Skin epidermis (tissue), 12 donors: ENCODE measurements around the gene IL15RA.
"Not testable (repeated sequence)": the region's sequence is repeated elsewhere in the genome, so short reads cannot be mapped to it uniquely, and the experiment has no call there.

Experiments used
- H3K27ac ChIP-seq, 21 experiments: fragments of 200-600 bp; sonication (generic) in 11 of 21; one replicate each; pipeline ENCODE4 v1.5.0; 2020; ENCODE audit warnings: mild to moderate bottlenecking in 3 of 21, inconsistent platforms in 2 of 21, moderate library complexity in 2 of 21
- H3K4me3 ChIP-seq, 7 experiments: fragments of 200-600 bp; sonication (generic) in 2 of 7; one replicate each; pipeline ENCODE4 v1.5.0; 2020; ENCODE audit warnings: inconsistent platforms in 2 of 7, mild to moderate bottlenecking in 2 of 7, moderate library complexity in 1 of 7

Gene IL15RA

GRCh38 chr10:6008497-6009142 lies 31.3 kb upstream of the IL15RA start:
- Histone ChIP-seq H3K4me3 (peak overlapping the region in 2 of 7 experiments; percentile 3 to 30), H3K27ac (peak overlapping the region in 11 of 21 experiments; percentile 1 to 65 (median 31))

- H3K27ac ChIP-seq = no peak overlapping the region
- H3K4me3 ChIP-seq = no peak overlapping the region
Observed at GRCh38 chr10:6006991-6007390, 29.6 kb upstream of the IL15RA start.

DNA sequence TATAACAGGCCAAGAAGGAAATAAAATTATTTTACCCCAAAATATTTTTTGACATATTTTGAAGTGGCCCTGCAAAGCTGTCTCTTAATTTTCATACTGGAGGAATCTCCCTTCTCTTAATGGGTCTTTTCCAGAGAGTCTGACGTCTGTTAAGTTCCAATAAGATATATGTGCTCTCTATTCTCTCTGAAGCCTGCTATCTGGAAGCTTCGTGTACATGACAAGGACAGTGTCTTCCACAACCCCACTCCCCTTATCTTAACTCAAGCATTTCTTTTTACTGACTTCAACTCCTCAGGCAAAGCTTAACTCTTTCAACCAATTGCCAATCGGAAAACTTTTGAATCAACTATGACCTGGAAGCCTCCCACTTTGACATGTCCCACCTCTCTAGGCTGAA lies 29.2 kb upstream of the IL15RA start:
- Histone ChIP-seq H3K4me3 (no peak overlapping the region), H3K27ac (no peak overlapping the region)

- H3K27ac ChIP-seq = no peak overlapping the region
- H3K4me3 ChIP-seq = no peak overlapping the region
Observed at GRCh38 chr10:6005856-6006395, 28.6 kb upstream of the IL15RA start.

- H3K4me3 ChIP-seq, H3K27ac ChIP-seq: not testable (repeated sequence)
Observed at GRCh38 chr10:6005161-6005804, 27.9 kb upstream of the IL15RA start.

- no peak overlapping the region for H3K27ac ChIP-seq
Observed at GRCh38 chr10:6002809-6003510, 25.6 kb upstream of the IL15RA start.

GRCh38 chr10:5999440-6000165 lies 22.3 kb upstream of the IL15RA start:
- Histone ChIP-seq H3K4me3 (no peak overlapping the region), H3K27ac (no peak overlapping the region)

More at GRCh38 chr10:6002809-6003510, 25.6 kb upstream of the IL15RA start:
- H3K4me3 ChIP-seq = no peak overlapping the region

DNA sequence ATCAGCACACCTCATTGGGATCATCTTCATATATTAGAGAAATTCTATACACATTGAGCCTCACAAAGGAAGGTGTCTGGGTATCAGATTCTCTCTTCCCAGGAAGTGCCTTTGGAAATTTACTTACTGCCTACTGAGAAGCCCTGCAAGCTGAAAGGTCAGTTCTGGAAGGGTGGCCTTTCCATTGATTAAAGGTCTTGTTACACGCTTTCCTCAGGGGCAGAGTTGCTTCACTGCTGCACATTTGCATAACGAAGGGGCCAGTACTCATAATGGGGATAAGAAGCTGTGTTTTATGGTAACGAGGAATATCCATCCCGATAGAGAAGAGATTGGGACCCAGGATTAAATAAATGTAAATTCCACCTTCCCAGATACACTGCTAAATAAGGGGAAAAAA lies 19.4 kb upstream of the IL15RA start:
- no peak overlapping the region for H3K4me3 ChIP-seq
- H3K27ac ChIP-seq = no peak overlapping the region

- Histone ChIP-seq H3K4me3 (no peak overlapping the region), H3K27ac (no peak overlapping the region)
Observed at GRCh38 chr10:5992398-5992797, 15.1 kb upstream of the IL15RA start.

DNA sequence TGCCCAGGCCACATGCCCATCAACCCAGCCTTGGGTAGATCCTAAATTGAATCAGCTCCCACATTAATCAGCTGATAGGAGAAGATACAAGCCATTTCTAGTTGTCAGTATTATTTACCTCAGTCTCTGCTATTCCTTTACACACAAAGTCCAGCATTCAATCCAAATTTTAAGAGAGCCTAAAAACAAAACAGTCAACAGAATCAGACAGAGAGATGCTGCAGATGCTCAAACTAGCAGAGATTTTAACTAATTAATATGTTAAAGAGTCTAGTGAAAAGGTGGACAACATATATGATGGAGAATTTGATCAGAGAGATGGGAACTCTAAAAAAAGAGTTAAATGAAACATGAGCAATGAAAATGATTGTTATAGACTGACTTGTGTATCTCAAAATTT lies 14.4 kb upstream of the IL15RA start:
- no peak overlapping the region for H3K27ac ChIP-seq
- H3K4me3 ChIP-seq = no peak overlapping the region

DNA sequence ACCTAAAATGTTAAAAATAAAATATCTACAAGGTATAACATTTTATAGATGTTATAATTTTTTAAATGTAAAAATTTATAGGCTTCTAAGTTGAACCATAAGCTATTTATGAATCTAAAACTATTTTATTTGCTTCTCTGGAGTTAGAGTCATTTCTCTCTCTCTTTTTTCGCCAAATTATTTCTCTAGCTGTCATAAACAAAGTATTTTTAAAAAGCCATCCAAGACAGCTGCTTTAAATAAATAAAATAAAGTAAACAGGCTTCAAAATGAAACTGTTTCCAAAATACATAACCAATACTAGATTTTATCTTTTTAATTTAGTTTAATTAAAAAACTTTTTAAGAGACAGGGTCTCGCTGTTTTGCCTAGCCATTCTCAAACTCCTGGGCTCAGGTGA lies 12.4 kb upstream of the IL15RA start:
- peak overlapping the region in 1 of 21 experiments; percentile 62 for H3K27ac ChIP-seq
- H3K4me3 ChIP-seq = no peak overlapping the region

DNA sequence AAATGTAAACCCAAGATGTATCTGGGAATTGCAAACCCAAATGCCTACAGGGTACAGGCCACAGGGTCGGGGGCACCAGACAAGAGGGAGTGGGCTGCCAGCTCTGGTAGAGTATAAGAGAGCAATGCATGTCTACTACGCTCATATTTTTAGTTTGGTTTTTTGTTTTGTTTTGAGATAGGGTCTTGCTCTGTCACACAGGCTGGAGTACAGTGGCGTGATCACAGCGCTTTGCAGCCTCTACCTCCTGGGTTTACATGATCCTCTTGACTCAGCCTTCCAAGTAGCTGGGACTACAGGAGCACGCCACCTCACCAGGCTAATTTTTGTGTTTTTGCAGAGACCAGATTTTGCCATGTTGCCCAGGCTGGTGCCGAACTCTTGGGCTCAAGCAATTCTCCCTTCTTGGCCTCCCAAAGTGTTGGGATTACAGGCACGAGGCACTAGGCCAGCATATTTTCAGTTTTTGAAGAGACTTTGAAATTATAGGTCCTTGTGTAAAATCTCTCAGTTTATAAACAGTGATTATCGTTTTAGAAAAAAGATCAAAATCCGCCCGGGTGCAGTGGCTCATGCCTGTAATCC lies 11.1 kb upstream of the IL15RA start:
- Histone ChIP-seq H3K4me3 (no peak overlapping the region), H3K27ac (peak overlapping the region in 5 of 21 experiments; percentile 3 to 27 (median 17))

DNA sequence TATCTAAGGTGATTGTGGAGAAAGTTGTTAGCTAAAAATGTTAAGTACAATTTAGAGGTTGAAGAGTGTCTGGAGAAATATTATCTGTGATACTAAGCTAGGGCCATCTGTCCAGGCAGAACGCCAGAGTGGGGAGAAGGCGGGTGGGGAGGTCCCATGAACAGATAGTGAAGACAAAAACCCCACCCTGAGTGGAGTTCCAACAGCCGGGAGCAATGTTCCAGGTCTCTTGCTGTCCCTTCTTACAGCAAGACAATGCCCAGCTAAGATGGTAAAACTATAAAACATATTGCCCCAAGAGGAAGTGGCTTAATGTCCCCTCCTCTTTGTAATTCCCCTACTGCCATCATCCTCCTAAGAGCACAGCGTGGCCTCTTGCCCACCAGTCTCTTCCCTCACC lies 10.4 kb upstream of the IL15RA start:
- peak overlapping the region in 5 of 21 experiments; percentile 3 to 27 (median 17) for H3K27ac ChIP-seq
- H3K4me3 ChIP-seq = no peak overlapping the region

GRCh38 chr10:5985029-5985428 lies 7.7 kb upstream of the IL15RA start:
- no peak overlapping the region for H3K27ac ChIP-seq
- H3K4me3 ChIP-seq = no peak overlapping the region

GRCh38 chr10:5983774-5984173 lies 6.4 kb upstream of the IL15RA start:
- no peak overlapping the region for H3K4me3 ChIP-seq
- no peak overlapping the region for H3K27ac ChIP-seq

DNA sequence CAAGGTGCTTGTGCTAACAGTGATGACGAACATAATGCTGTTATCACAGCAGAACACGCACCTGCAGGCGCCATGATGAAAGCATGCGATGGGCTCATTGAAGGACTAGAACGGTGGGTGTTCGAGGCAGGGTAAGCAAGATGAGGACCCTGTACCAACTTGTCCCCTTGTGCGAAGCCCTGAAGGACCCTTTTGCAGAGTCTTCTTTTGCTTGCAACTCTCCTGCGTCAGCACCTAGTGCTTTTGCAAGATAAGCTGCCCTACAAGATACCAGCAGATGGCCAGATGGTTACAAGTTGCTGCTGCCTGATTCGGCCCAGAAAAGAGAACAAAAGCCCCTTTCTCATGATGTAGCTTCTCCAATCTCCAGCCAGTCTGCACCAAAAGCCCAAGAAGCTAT lies 4.2 kb upstream of the IL15RA start:
- Histone ChIP-seq H3K4me3 (no peak overlapping the region), H3K27ac (no peak overlapping the region)

DNA sequence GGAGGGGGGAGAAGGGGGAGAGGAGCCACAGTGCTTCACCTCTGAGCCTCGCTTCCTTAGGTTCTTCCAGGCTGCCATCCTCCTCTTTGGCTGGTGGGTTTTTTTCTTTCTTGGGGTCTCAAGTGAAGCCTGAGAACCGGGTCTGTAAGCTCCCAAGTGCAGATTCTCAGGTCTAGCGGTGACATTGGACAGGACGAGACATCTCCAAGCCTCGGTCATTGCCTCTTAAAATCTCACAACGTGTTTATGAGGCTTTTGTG lies 817 bp upstream of the IL15RA start:
- Histone ChIP-seq H3K27ac (peak overlapping the region in 17 of 21 experiments; percentile 67 to 100 (median 94)), H3K4me3 (peak overlapping the region; percentile 46 to 99 (median 86))

- H3K27ac ChIP-seq = peak overlapping the region; percentile 67 to 100 (median 94)
- peak overlapping the region; percentile 46 to 99 (median 86) for H3K4me3 ChIP-seq
Observed at GRCh38 chr10:5976512-5977470, 552 bp downstream of the IL15RA start.
